Measurements from ENCODE around the gene PCGF3. TPM values are rescaled to one million over a fixed set of nuclear protein-coding genes. Genes with fewer than 3 reads are reported as not detected.

Gene PCGF3
- total and polyA plus RNA-seq, 4 donors = 11.0 to 23.3 (median 14.3) TPM

GRCh38 chr4:742742-743311, 37.2 kb downstream of the PCGF3 start:
- H3K36me3 ChIP-seq (ENCODE audit: control insufficient read depth in 4 of 4, insufficient read depth in 3 of 4, low read depth in 1 of 4, low read length in 3 of 4) = peaks cover 11 to 24% (median 14%) of the 10 kb centered on the region in 4 donors
- 71% methylated on average over 26 of the region's 26 CpGs for WGBS

DNA sequence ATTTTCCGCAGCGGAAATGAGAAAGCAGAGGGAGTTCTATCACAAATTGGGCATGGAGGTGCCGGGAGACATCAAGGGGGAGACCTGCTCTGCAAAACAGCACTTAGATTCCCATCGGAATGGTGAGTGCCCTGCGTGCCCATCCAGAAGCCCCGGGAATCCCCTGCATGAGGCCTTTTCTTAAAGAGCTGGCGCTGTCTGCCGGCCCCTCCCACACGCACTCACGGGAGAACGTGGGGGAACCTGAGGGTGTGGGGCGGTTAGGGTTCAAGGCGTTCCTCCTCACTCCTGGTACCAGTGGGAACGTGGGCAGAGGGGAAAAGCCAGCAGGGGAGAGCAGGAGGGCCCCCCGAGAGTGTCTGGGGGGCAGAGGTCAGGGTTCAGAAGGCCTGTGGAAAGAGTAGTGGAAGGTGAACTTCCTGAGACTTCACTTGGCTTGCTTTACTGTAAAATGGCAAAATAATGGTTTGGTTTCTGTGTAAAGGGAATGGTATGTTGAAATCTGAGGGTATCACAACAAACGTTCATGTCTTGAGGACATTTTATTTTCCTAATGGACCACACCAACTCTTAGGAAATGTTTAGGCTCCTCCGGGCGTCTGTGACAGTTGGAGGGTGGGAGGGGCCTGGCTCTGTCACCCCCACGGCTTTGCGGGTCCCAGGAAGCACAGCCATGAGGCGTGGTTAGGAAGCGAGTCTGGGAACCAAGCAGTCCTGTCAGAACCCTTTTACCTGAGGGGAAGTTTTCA, 38.0 kb downstream of the PCGF3 start:
- TF ChIP-seq JUND (IDR thresholded peaks at IDR 0.05) = no peak
- H3K9me3 ChIP-seq (ENCODE audit: control insufficient read depth in 4 of 4, low read length in 3 of 4) = no peaks in the 10 kb centered on the region
- H3K27me3 ChIP-seq (ENCODE audit: control insufficient read depth in 4 of 4, insufficient read depth in 4 of 4, low read length in 3 of 4) = no peaks in the 10 kb centered on the region
- DNase-seq (ENCODE audit: low spot score) = no peak
- no peaks in the 10 kb centered on the region for H3K4me1 ChIP-seq (ENCODE audit: control insufficient read depth in 4 of 4, insufficient read depth in 4 of 4, low read length in 3 of 4)
- H3K36me3 ChIP-seq (ENCODE audit: control insufficient read depth in 4 of 4, insufficient read depth in 3 of 4, low read depth in 1 of 4, low read length in 3 of 4) = peaks cover 8 to 25% (median 13%) of the 10 kb centered on the region in 4 donors
- WGBS = 86% methylated on average over 22 of the region's 22 CpGs
- no peak overlapping the region for H3K9ac ChIP-seq (ENCODE audit: low read depth in 1 of 2, low read length in 2 of 2)
- H3K27ac ChIP-seq (ENCODE audit: low read depth in 1 of 2, low read length in 2 of 2) = no peak overlapping the region
- no peak overlapping the region for H3K4me3 ChIP-seq (ENCODE audit: low read depth in 1 of 3, low read length in 3 of 3)

More at GRCh38 chr4:742742-743311, 37.2 kb downstream of the PCGF3 start:
- H3K4me3 ChIP-seq (ENCODE audit: low read depth in 1 of 3, low read length in 3 of 3) = no peak overlapping the region
- H3K9ac ChIP-seq (ENCODE audit: low read depth in 1 of 2, low read length in 2 of 2) = no peak overlapping the region
- TF ChIP-seq HNF4A (conservative IDR thresholded peaks at IDR 0.05) (no peak), JUND (IDR thresholded peaks at IDR 0.05) (no peak), RXRA (IDR thresholded peaks at IDR 0.05) (no peak), CTCF (IDR thresholded peaks at IDR 0.05; ENCODE audit: low read depth, low read length, missing input control) (peak; percentile 87), RAD21 (IDR thresholded peaks at IDR 0.05) (peak; percentile 81 to 91), EGR1 (IDR thresholded peaks at IDR 0.05; ENCODE audit: low read depth in 2 of 2) (no peak), FOXA1 (IDR thresholded peaks at IDR 0.05) (no peak)
- H3K9me3 ChIP-seq (ENCODE audit: control insufficient read depth in 4 of 4, low read length in 3 of 4) = no peaks in the 10 kb centered on the region
- peak; percentile 80 for DNase-seq (ENCODE audit: low spot score)
- H3K27me3 ChIP-seq (ENCODE audit: control insufficient read depth in 4 of 4, insufficient read depth in 4 of 4, low read length in 3 of 4) = no peaks in the 10 kb centered on the region
- no peak overlapping the region for H3K27ac ChIP-seq (ENCODE audit: low read depth in 1 of 2, low read length in 2 of 2)
- H3K4me1 ChIP-seq (ENCODE audit: control insufficient read depth in 4 of 4, insufficient read depth in 4 of 4, low read length in 3 of 4) = no peaks in the 10 kb centered on the region

DNA sequence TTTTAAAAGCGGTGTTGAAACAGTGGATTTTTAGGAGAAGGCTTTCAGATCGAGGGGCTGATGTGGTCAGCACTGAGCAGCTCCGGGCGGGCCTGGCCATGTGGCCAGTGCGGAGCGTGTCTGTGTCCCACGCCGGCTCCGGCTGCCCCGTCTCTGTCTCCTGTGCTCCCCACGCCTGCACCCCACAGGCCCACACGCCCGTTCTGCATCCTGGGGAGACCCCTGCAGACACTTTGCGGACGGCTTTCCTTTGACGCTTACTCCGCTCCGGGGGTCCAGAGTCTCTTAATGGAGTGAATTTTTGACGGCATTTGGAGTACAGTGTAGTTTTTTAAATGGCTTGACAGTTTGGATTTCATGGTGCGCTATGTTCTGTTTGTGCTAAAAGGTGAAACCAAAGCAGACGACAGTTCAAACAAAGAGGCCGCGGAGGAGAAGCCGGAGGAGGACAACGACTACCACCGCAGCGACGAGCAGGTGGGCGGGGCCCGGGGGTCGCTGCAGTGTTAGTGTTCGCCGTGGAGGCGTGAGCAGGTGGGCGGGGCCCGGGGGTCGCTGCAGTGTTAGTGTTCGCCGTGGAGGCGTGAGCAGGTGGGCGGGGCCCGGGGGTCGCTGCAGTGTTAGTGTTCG, 38.7 kb downstream of the PCGF3 start:
- Histone ChIP-seq H3K27me3 (ENCODE audit: control insufficient read depth in 4 of 4, insufficient read depth in 4 of 4, low read length in 3 of 4) (no peaks in the 10 kb centered on the region), H3K9me3 (ENCODE audit: control insufficient read depth in 4 of 4, low read length in 3 of 4) (no peaks in the 10 kb centered on the region), H3K36me3 (ENCODE audit: control insufficient read depth in 4 of 4, insufficient read depth in 3 of 4, low read depth in 1 of 4, low read length in 3 of 4) (peaks cover 10 to 21% (median 14%) of the 10 kb centered on the region in 4 donors), H3K9ac (ENCODE audit: low read depth in 1 of 2, low read length in 2 of 2) (no peak overlapping the region), H3K4me1 (ENCODE audit: control insufficient read depth in 4 of 4, insufficient read depth in 4 of 4, low read length in 3 of 4) (no peaks in the 10 kb centered on the region), H3K4me3 (ENCODE audit: low read depth in 1 of 3, low read length in 3 of 3) (no peak overlapping the region), H3K27ac (ENCODE audit: low read depth in 1 of 2, low read length in 2 of 2) (no peak overlapping the region)
- 92% methylated on average over 34 of the region's 44 CpGs for WGBS
- DNase-seq (ENCODE audit: low spot score) = no peak
- TF ChIP-seq SP1 (IDR thresholded peaks at IDR 0.05) = no peak
- TF ChIP-seq, protein P1, sequence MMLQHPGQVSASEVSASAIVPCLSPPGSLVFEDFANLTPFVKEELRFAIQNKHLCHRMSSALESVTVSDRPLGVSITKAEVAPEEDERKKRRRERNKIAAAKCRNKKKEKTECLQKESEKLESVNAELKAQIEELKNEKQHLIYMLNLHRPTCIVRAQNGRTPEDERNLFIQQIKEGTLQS (IDR thresholded peaks at IDR 0.05) = no peak
- no peak for TF ChIP-seq FOXA2 (IDR thresholded peaks at IDR 0.05)
- no peak for TF ChIP-seq TAF1 (conservative IDR thresholded peaks at IDR 0.05)
- TF ChIP-seq GABPA (IDR thresholded peaks at IDR 0.05 in 1 of 2, conservative IDR thresholded peaks at IDR 0.05 in 1 of 2) = no peak
- TF ChIP-seq HNF4G (IDR thresholded peaks at IDR 0.05) = no peak
- TF ChIP-seq YY1 (IDR thresholded peaks at IDR 0.05) = no peak
- TF ChIP-seq RXRA (IDR thresholded peaks at IDR 0.05) = no peak
- no peak for TF ChIP-seq RAD21 (IDR thresholded peaks at IDR 0.05)
- TF ChIP-seq NR2F2 (IDR thresholded peaks at IDR 0.05) = no peak
- TF ChIP-seq CTCF (IDR thresholded peaks at IDR 0.05; ENCODE audit: low read depth, low read length, missing input control) = no peak
- no peak for TF ChIP-seq JUND (IDR thresholded peaks at IDR 0.05)
- TF ChIP-seq ZBTB33 (IDR thresholded peaks at IDR 0.05) = no peak
